GM11168 (cell line): ENCODE results near the gene FABP6.

Experiments used
- in situ Hi-C: fragments of 300-500 bp; cut with MboI; formaldehyde crosslinking; loops from one replicate; pipeline ENCODE4 v1.12.0; 2022; ENCODE audit warnings: low sequenced_read_pairs; ENCODE audit not compliant: unreplicated experiment

Gene FABP6

DNA sequence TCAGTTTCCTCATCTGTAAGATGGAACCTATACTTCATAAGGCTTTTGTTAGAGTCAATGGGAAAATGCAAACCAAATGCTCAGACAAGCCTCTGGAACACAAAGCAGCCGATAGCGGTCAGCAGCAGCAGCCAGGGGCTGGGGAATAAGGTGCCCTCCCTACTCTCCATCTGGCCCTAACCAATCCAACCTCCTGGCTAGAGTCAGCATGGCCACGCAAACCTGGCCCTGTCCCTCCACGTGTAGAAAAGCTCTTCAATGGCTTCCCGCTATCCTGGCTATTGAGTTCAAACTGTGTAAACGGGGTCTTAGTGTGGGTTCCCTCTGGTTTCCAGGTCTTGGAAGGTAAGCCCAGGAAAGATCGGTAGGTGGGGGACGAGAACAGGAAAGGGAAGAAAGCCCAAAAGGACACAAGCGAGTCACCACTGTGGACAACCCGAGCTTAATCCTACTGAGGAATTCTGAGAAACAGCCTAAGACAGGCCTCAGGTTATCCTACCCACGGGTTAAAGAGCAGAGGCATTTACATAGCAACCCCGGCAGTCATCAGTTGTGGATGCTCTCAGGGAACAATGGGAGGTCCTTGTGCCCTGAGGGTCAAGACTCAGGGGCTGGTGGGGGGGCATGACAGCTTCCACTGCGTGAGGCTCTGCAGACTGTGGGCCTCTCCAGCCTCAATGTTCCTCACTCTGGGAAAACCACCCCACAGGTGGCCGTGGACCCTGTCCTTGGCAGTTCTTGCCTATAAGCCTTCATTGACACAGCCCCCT is 30.9 kb downstream of the FABP6 start:
- in situ Hi-C loops: no loop called here

DNA sequence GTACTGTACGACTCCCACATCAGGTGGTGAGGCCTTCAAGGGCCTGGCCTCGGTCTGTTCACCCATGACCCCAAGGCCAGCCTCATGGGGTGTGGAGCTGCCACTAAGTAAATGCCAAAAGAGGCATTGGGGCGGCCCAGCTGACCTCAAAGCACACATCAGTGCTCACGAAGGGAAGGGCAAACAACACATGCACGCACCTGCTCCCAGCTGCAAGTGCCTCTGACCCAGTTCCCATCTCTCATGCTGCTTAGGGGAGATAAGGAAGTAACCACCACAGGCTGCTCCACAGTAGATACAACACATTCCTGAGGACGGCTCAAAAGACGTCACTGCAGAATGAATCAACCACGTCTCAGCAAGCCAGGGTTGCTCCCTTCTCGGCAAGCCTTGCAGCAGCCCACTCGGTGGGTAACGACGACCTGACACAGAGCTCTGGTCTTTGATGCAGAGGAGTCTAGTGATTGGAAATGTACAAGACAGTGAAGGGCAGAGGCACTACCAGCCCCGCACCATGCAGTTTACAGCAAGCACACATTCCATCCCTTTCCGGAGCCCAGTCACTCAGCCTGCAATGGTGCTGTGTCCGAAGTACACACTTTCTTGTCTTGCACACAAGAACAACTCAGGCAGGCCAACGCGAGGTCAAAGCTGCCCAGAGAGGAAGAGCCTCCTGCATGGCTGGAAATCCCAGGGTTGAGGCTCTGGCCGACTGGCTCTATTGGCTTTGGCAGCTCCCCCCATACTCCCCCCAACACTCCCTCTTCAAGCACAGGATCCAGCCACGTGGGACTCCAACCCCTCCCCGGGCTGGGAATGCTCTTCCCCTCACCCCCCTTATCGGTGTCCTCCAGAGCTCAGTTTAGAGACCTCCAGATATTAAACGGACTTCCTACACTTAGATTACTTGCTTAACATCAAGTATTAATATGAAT is 31.8 kb downstream of the FABP6 start:
- in situ Hi-C loops: no loop called here

DNA sequence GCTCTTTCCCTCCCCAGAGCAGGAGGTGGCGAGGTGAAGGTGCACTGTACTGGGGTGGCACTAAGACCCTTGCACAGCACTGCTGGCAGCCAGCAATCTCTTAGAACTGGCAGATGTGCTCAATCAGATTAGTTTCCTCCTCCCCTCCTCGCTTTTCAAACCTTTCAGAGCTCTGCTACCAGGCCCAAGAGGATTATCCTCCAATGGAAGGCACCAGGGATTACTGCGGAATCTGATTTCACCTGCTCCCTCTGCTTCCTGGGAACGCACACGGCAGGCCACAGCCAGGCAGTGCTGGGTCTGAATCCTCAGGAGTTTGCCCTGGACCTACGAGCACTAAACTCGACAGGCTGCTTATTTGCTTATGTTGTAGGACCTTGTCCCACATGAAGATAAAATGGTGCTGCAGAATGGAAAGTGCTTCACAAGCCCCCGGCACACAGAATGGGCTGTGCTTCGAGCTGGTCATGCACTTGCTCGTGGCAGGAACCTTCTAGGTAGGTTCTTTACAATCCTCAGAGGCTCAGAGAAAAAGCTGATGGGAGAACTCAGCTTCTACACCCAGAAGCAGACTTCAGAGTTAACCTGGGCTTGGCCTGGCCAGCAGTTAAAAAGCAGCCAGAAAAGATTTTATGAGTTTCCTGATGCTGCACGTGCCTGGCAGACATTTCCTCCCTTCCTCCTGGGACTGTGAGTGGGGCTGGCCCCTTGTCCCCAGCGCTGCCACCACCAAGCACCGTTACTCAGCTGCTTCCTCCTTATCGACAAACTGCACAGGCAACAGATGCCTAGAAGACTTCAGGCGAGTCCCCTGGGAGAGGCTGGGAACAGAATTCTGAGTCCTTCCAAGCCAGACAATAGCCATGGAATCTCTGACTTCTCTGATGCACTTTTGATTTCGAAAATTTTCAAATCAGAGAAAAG is 33.1 kb downstream of the FABP6 start:
- in situ Hi-C loops: no loop called here

DNA sequence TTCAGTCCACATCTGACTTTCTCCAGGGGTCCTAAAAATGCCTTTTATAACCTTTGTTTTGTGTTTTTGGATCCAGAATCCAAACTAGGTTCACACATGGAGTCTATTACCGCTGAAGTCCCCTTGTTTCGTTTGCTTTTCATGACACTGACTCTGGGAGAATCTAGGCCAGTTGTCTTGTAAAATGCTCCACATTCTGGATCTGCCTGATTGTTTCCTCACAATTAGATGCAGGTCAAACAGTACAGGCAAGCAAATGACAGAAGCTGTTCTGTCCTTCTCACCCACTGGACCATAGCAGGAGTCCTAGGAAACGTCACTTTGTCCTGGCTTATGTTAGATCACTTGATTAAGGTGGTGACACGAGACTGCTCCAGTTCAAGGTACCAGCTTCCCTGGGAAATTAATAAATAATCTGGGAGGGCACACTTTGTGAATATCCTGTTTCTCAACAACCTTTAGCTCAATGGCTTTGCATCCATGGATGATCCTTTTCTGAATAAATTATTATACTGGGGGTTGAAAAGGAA is 34.1 kb downstream of the FABP6 start:
- in situ Hi-C loops: no loop called here

DNA sequence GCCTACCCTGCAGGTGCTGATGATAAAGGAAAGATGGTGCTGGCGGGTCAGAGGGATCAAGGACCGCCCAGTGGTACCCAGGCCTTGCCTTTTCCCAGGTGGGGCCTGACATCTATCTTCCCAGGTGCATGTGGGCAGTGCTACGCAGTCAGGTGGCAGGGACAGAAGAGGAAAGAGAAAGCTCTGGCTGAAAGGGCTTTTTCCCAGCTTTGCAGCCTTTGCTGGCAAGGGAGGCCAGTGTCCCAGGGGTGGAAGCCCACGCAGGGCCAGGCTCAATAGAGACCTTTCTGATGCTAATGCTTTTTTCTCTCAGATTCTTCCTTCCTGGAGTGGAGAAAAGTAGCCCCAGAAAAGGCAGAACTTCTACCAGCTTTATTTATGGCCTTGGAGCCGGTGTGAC is 36.7 kb downstream of the FABP6 start:
- in situ Hi-C loops: no loop called here

DNA sequence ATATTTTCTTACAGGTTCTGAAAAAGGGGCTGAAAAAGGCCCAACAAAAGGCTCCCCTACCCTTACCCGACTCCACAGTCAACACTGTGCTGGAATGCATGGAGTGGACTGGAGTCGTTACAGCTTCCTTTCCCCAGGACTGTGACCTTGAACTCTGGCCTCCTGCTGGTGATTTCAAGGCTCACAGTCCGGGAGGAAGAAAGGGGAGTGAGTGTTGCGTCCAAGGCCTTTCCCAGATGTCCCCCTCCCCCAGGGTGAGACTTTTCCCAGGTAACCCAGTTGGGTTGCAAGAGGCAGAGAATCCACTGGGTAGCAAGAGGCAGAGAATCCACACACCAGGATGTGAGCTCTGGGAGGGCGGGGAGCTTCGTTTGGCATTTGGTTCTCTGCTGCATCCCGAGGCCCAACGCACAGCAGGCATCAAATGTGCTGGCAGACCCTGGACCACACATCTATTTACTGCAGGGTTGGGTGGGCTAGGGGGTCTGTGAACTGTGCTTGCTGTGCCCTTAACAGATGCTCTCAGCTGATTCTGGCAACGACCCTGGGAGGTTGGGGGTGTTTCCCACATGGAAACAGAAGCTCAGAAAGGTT is 37.5 kb downstream of the FABP6 start:
- in situ Hi-C loops: no loop called here

DNA sequence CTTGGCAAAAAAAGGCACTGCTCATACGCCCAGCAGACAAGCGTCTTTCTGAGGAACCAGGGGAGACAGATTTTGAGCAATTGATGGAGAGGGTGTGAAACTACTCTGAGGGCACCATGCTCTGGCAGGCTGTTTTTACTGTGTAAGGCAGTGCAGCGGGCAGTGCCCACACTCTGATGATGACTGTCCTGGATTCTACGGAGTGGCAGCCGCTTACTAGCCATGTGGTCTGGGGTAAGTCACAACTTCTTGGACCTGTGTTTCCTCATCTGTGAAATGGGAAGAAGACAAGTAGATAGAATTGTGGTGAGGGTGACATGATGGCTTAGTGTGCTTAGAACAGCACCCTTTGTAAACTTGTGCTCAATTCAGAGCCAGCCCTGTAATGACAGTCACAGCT is 38.8 kb downstream of the FABP6 start:
- in situ Hi-C loops: no loop called here

DNA sequence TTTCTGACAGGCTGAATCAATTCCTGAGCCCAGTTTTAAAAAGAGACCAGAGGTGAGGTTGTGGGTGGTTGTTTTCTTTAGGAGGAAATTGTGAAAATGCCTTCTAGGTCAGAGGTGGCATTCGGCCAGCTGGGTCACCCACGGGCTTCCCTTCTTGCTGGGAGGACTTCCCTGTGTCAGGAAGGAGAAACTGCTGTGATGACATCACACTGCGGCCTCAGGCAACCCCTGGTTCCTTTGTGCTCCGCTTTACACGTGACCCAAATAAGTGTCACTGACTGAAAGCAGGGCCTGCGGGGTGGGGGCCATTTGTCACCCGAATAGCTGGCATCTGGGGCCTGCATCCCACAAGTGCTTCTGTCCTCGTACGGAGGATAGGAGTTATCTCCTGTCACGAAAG is 39.7 kb downstream of the FABP6 start:
- in situ Hi-C loops: no loop called here

DNA sequence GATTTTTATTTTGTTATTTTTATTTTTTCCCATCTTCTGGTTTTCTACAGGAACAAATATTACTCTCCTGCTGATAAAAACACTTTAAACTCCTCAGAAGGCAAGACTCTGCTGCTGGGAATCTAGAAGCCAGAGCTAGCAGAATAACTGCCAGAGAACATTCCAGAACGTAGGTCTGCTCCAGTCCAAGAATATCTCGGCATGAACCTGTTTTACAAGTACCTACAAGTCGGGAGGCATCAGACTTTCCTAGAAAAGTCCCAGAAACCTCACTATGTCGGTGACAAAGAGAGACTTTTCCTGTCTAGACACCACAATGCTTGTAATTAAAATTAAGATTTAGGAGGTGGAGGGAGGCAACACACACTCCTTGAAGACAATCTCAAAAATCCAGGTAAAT is 41.4 kb downstream of the FABP6 start:
- in situ Hi-C loops: no loop called here

DNA sequence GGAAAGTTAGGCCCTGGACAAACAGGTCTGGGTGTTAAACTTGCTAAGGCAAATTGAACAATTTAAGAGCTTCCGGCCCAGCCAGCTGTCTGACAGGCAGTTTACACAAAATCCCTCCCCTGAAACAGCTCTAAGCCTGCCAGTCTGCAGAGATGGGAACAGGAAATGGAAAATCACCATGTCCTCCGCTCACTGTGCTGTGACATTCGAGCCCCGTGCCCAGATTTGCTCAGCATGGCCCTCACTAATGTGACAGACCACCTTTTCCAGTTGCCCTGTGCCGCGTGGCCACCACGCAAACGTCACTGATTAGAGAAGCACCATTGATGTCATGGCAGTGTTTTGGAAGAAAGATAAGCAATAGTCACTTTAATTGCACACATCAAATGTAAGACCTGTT is 42.1 kb downstream of the FABP6 start:
- in situ Hi-C loops: no loop called here

DNA sequence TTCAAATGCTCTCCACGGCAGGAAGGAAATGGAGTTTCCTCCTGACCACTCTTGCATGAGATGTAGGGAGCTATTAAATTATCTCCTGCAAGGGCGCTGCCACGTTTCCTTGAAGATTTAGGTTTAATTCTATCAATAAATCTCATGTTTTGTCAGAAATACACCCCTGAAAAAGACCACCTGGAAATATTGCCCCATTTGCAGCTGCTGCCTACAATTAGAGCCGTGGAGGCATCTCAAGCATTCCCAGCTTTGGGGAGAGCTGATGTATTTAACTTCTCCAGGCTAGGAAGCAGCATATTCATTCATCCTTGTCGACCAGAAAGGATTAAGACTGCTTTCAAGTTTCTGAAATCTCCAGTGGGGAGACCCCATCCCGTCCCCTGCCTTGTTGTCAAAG is 42.5 kb downstream of the FABP6 start:
- in situ Hi-C loops: no loop called here

DNA sequence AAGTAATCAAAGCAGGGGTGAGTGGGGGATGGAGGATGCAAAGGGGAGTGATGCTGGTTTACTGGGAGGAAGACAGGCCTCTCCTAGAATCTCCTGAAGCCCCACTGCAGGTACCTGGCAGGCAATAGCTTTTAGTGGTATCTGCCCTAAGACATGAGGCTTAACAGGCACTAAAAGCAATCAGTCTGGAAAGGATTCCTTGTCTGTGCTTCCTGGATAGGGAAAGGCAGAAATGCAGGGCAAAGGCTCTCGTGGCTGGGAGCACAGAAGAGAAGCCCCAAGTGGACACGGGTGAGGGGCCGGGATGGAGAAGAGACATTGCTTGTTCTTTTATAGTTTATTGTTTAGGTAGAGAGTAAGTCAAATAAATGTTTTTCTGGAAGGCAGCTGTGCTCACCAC is 43.0 kb downstream of the FABP6 start:
- in situ Hi-C loops: no loop called here

DNA sequence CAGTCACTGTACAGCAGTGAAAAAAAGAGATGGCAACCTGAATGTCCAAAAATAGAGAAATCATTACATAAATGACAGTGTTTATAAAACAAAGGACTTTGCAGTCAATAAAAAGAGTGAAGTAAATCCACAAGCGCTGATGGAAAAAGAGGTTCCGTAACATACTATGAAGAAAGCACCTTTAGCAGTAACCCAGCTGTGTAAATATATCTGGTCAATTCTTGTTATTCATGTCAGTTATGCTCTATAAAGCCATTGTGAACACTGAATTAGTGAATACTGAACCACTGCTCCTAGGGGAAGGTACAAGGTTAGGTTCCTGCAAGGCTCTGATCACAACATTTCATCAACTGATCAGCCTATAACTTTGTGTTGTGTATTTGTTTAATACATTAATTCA is 43.6 kb downstream of the FABP6 start:
- in situ Hi-C loops: no loop called here

DNA sequence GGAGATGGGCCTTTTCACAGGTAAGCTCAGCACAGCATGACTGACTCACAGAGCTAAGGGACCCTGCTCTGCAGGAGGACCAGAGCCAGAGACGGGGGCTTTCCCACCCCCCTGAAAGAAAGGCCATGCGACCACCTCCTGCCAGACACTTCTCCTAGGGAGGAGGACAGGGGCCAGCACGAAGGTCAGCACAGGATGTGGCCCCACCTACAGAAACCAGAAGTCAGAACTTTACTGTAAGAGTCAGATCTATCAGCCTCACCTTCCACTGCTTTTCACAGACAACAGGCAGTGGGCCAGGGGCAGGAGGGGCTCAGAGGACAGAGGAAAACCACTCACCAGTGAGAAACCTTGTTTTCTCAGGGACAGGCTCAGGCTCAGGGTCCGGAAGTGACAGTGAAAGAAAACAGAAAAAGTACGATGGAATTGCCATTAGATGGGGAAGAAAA is 45.2 kb downstream of the FABP6 start:
- in situ Hi-C loops: no loop called here

DNA sequence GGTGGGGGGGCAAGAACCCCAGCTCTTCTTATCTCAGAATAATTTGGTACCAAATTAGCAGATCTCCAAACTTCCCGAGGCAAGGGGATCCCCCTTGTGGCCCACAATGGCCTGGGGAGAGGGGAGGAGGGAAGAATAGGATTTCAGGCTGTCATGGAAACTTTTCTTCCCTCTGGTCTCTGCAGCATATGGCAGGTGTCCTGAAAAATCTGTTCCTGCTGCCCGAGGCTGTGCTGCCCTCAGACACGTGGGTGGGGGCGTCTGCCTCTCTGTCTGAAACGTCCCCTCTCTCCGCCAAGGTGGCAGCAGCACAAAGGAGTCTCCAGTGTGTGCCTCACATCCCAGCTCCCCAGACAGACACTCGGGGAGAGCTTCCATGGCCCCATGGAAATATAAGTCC is 49.0 kb downstream of the FABP6 start:
- in situ Hi-C loops: no loop called here

DNA sequence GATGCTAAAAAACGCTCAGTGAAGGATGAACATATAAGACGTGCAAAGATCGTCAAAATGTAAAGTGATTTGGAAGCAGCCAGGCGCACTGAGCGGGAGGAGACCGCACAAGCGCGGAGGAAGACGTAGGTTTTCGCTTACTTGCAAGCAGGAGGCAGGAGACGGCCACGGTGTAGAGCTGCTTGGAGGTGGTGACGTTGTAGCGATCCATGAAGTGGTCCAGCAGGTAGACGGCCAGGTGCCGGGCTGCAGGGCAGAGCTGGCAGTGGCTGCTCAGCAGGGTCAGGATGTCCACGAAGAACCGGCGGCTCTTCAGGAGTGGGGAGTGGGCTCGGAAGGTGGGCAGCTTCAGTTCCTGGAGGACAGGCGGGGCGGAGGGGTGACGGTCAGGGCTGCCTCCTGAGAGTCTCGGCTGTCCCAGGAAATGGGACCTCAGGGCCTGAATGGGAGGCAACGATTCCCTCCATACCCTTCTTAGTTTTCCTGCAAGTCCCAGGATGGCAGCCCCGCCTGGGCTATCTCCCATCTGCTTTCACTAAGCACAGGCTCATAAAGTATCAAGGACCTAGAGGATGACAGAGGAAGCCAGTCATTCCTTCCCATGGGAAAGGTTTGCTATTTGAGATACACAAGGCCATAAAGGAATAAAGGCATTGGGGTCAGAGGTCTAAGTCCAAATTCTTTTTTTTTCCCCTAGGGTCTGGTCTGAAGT is 51.2 kb downstream of the FABP6 start:
- in situ Hi-C loops: no loop called here

DNA sequence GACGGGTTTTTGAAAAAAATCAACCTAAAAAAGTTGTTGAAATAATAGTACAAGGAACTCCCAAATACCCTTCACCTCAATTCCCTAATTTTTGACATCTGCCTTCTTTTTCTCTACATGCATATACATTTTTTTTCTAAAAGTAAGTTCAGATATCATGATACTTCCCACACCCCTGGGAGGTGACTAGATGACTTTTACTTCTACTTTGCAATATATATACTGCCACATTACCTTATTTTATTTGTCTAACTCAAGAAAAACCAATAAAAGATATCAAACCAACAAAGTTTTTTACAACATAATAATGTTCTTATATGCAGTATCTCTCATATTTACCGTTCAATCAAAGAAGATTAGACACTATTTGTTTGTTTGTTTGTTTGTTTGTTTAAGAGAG is 52.0 kb downstream of the FABP6 start:
- in situ Hi-C loops: no loop called here

DNA sequence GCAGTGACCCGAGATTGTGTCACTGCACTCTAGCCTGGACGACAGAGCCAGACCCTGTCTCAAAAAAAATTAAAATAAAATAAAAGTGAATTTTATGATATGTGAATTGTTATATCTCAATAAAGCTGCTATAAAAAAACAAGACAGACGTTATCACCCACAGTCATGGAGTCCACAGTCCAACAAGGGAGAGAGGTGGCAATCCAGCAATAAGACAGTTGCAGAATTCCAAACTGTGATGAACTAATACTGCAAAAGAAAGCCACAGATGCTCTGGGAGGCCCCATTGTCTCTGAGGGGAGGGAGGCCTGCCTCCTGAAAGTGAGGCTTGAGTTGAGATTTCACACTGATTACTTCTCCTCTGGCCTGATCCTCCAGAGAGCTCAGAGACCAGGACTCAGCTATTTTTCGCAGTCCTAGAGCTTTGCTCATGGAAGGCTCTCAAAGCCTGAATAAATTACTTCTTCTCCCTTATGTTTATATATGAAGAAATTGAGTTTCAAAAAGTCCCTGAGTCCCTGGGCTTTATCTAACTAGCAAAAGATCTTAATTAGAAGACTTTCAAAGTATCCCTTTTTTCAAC is 55.1 kb downstream of the FABP6 start:
- in situ Hi-C loops: no loop called here

DNA sequence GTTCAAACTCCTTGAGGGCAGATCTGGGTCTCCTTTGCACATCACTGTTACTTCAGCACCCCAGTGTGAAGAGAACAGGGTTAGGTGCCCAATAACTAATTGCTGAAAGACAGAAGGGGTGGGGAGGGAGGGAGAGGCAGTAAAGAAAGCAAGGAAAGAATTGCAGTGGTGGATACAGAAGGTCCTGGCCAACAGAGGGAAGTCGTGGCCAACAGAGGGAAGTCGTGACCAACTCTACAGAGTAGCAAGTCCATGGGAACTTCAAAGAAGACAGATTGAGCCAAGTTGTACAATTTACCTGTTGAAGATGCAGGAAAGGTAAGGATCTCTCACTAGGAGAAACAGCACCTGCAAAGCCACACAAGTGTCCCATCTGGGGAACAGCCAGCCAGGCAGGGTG is 56.0 kb downstream of the FABP6 start:
- in situ Hi-C loops: no loop called here
